ENCODE results near the gene LRMDA.

LRMDA gene

DNA sequence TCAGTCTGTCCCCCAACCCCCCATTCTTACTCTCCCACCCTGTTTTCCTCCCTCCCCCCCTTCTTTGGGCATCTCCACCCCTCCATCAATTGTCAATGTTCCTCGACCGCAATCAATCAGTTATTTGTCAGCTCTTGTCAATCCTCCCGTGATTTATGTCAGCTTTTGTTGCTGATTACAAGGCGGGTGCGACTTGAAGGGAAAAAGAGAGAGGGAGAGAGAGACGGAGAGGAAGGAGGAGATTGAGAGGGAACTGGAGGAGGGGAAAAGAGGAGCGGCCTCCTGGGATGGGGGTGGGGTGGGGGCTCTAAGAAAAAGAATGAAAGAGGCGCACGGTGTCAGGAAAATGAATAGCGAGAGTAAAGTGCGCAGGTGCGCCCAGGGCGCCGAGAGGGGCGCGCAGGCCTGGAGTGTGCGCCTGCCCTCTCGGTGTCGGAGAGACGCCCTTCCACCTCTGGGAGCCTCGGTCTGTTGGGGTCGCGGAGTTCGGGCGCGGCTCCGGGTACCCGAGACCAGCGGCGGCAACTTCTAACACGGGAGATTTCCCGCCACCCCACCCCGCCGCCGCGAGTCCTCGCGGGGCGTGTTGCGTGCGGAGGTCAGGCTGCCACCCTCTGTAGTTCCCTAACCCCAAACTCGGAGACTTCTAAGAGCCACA, 28.8 kb upstream of the LRMDA start:
- no peak for DNase-seq

DNA sequence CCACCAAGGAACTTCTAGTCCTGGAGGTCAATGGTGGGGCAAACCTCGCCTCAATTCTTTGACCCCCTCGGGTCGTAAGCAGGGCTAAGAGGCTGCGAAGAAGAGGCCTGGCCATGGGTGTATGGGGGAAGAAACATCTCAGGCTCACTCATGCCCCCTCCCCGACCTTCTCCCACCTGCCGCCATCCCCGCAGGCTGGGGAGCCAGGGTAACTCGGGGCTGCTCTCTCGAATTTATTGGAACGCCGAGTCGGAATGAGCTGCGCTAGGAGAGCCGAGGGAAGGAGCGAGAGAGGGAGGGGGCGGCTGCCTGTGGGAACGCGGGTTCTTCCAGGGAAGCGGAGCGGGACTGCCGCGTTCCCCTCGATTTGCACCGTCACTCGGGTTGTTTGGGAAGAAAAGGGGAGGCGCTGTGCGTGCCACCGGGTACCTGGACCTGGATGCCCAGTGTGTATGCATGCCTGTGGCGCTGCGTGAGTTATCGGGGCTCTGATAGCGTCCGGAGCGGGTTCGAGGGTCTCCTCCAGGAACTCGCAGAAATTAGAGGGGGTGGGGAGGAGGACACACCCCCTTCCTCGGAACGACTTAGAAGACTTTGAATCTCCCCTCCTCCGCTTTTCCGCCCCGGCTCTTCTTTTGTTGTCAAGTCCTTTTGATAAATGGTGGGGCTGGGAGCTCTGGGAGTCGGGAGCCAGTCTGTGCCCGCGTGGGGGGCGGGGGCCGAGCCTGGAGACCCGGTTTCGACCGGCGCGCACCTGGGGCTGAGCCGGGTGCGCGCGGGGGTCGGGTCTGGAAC, 28.1 kb upstream of the LRMDA start:
- no peak for DNase-seq

DNA sequence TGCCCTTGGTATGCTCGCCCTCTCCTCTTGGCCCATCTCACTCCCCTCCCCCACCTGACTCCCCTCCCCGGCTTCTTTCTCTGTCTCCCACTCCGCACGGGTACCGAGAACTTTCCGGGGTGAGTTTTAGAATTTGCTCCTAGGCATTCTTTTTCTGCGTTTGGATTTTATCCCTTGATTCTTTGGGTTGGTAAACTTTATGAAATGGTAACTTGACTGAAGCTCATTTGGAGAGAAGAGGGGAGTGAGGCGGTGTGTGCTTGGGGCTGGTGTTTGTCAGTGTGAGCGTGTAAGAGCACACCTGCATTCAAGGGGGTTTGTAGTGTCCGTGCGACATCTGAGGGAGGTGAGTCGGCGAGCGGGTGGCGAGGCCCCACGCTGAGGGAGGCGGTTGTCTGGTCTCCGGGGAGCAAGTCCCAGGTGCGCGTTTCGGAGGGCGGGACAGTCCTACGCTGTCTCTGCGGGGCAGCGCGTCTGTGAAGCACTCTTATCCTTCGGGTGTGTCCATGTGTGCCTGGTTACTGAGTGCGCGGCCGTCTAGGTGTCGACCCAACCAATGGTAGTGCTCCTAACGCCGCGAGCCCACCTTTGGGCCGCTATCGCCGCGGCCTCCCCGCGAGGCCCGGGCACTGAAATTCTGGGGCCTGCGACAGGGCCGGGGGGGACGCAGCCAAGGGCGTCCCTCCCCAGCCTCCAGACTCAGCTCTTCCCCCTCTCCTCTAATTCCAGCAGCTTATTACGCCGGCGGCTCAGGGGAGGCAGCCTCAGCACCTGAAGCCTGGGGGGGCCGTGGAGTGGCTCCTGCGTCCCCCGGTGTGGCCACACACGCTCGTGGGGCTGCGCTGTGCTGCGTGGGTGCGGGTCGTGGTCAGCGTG, 27.2 kb upstream of the LRMDA start:
- no peak for DNase-seq

DNA sequence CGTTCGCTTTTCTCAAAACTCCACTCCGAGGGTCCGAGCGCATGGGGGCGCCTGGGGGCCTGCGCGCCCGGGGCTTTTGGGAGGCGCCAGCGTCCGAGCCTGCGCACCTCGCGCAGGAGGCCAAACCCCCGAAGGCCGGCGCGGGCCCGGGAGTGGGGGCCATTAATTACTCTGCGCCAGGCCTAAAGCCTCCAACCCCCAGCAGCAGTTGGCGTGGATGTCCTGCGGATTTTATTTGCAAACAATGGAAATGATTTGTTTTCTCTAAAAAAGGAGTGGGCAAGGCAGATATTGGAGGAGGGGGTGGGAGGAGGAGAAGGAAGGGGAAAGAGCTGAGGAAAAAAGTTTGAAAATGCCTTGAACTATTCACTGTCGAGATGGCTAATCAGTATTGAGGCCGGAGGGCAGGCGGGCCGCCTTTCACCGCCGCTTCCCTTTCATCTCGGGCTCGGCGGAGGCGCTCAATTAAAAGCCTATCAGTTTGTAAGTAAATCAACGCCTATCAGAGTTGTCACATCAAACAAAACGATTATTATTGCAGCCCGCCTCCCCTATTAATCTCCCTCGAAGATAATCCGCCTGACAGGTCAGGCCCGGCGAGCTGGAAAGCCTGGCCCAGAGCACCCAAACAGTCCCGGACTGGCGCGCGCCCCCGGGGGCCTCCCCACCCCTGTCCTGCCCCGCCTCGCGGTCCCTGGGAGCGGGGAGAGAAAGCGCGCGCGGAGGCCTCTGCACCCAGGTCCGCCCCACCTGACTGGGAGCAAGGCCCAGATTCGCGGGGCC, 26.4 kb upstream of the LRMDA start:
- no peak for DNase-seq

DNA sequence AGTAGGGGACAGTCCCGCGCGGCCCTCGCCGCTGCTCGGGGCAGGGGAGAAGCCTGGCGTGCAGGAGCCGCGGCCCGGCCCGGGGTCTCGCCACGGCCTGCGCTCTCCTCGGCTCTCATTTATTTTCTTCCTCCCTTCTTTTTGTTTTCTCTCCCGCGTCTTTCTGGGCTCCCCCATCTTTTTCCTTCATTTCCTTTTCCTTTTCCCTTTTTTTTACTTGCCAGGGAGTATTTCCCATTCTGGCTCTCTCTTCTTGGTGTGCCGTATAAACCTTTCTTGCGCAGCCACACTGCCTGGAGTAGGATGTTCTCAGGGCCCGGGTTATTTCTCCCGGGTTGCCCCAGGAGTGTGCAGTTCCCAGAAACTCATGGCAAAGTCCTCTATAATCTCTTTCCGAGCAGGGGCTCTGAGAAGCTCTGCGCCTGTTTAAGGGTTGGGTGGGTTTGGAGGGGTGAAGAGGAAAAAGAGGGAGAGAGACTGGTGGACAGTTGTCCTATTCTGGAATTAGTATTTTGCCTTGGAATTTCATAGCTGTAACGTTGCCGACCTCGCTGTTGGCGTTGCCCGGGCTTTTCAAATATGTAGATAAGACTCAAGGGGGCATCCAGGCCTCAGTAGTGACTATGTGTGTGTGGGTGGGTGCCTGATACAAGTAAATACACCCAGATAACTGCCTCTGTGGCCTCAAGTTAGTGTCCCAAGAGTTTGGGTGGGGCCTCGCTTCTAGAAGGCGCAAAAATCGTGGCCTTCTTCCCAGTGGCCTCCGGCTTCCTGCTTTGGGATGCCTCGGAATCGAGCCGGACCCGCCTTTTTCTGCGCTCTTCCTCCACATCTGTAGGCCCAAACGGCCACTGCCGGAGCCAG, 25.6 kb upstream of the LRMDA start:
- no peak for DNase-seq

DNA sequence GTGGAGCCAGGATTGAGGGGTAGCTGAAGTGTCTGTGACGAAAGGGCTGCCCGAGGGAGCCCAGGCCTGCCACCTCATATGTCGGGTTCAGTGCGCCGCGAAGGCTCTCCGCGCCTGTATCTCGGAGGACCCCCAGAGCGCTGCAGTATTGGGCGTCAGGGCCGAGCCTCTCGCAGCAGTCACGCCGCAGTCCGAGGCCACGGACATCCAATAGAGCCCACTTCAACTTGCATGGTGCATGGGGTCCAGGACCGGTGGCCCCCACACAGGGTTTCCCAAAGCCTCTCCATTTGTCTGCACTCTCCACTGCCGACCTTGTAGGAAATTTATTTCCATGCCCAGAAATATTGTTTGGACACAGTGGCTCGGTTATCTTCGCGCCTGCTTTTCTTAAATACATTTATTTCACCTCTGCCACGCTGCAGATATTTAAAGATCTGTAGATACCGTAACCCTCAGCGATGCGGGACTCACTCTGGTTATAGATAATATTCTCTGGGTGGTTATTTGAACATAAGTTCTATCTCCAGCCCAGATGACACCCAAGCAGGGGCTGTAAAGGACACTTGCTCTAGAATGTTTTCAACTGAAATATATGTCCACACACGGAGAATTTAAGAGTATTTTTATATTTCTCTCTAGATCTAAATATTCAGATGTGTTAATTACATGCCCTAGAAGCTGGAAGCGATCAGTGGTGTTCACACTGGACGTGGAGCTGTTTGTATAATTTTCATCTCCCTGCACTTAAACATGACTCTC, 24.8 kb upstream of the LRMDA start:
- DNase-seq: no peak

DNA sequence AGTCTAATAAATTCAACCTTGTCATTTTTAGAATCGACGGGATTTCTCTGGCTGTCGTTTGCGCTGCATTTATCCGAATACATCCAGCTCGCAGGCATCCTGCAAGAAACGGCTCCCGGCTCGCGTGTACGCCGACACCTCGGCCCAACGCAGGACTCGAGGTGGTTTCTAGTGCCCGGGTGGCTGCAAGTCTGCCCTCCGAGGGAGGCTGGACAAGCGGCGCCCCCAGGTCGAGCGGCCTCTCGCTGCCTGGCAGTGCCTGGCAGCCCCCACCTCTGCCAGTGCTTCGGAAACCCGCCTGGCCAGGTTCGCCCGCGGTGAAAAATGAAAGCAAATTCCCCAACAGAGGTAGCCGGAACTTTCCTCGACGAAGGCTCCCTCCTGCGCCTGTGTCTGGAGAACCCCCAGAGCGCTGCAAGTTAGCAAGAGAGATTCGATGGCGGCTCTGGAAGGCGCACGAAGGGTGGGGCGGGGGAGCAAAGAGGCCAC, 24.2 kb upstream of the LRMDA start:
- DNase-seq: no peak

DNA sequence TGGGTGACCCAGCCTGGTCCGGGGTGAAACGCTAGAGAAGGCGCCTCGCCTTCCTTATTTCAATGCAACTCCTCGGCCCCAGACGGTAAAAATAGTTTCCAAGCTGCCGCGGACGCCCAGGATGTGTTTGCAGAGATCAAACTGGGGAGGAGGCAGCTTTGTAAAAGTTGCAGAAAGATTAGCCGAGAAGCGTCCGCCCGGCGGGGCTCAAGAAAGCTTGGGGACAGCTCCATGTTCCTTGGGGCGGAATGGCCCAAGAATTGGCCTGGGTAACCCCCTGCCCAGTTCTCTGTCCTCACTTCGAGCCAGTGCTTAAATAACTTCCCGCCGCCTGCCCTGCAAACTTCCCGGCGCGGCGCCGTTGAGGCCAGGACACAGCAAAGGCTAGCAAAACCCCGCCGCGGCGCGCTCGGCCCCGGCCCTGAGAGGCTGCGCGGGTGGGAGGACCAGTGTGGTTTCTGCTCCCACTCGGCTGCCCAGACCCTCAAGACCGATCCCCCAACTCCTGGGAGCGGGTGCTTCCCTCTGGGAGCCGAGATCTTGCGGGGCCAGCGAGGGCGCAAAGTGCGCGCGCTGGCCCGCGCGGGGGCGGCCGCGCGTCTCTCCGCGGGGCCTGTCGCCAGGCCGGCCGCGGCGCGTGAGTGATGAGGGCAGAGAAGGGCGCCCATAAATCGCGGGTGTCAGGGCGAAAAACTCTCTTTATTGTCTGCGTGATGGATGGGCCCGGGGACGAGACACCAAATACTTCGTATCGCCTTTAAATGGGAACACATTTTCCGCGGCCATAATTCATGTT, 23.5 kb upstream of the LRMDA start:
- DNase-seq: no peak

DNA sequence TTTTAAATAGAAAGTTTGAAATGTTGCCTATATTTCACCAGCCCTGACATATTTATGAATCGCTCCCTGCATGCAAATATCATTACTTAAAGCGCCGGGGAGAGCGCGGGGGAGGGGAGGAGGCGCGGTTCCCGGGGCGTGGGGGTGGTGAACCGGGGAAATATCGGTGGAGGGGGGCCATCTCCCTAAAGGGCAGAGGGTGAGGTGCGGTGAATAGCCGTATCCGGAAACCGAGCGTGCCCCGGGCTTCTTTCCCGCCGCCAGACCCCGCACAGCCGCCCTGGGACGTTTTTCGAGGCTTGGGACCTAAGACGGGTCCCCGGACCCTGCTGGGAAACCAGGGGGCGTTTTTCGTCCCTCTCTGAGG, 22.9 kb upstream of the LRMDA start:
- DNase-seq: no peak

DNA sequence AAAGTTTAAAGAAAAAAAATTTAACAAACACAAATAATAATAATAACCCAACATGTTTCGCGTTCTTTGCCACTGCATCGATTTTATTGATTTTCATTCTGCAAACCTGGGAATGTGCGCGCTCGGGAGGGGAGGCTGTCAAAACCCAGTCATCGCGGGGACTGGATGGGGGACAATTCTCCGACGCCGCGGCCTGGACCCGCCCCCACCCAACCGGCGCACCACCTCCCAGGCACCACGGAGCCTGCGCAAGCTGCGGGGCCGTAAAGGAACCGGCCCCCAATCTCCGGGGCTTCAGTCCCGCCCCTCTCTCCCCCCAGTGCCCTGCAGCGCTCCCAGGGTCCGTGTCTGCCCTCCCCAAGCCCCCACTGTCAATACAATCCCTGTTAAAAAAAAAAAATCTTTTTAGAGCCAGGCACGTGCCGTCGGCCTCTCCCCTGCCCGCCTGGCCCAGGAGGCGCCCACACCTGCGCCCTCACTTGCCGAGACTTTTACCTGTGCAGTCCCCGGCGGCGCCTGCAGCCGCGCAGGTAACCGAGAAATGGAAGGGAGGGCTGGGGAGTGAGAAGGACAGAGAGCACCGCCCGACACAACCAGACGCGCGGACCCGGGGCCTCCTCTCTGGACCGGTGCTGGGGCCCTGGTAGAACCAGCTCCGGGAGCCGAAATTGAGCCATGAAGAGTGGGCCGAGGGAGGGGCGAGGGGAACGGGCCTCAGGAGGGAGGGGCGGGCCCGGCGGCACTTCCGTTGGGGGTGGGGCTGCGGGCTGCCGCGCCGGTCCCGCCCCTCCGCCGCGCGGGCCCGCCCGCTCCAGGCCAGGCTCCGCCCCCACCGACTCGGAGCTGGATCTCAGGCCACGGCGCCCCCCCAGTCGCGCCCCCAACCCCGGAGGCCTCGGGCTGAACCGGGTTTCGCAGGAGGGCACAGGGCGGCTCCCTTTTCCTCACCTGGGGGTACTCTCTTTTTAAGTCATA, 22.2 kb upstream of the LRMDA start:
- DNase-seq: peak; percentile 17

DNA sequence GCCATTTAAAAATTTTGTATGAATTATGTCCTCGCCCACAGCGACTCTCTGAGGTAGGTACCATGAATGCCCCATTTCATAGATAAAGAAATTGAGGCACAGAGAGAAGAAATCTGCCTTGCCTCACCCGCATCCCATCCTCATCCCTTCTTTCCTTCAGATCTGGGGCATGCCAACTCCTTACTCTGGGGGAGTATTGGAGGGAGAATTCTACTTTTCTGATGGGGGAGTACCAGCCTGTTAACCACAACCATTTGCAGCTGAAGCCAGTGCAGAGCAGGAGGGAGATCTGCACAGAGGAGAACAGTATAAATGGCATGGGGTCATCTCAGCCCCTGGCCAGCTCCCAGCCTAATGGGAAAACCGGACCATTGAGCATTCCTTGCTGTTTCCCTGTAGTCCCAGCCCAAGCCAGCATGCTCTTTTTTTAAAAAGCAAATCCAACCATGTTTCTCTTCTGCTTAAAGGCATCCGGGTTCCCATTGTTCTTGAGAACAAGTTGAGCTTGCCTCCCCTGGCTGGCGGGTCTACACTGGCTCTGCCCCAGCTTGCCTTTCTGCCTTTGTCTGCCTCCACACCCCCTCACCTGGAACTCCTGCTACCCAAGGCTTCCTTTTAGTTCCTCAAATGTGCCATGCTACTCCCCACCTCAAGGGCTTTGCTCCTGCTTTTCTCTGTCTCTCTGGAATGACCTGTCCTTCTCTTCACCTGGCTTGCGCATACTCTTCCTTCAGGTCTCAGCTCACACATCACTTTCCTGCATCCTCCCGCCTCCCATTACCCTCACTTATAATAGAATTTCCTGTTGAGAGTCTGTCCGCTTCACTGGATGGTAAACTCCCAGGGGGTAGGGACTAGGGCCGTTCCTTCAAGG, 21.1 kb upstream of the LRMDA start:
- DNase-seq: no peak

DNA sequence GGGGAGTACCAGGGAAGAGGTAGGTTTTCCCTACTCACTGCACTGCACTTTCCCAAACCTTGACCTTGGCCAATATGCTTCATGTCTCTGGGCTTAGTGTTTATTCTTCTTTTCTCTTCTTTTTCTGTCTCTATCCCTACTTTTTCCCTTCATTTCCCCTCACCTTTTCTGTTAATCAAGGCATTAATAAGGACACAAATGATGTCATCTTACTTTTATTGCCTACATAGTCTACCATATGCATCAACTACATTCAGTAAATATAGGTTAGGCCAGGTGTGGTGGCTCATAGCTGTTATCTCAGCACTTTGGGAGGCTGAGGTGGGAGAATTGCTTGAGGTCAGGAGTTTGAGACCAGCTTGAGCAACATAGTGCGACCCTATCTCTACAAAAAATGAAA, 16.9 kb upstream of the LRMDA start:
- DNase-seq: no peak

DNA sequence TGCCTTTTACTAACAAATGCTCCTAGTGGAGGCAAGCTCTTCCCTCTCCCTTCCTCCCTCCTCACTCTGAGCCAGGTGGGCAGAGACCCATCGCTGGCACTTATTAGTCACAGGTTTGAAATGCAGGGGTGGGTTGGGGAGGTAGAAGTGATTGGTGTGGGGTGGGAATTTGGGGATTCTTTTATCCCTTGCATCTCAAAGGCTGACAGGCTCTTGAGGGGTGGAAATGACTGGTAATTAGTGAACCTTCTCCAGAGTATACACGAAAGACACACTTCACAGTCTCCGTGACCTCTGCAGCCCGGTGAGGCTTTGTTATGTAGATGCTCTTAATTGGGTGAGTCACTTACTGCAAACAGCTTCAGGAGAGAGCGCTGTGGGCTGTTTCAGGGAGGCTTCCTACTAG, 13.9 kb upstream of the LRMDA start:
- DNase-seq: no peak

DNA sequence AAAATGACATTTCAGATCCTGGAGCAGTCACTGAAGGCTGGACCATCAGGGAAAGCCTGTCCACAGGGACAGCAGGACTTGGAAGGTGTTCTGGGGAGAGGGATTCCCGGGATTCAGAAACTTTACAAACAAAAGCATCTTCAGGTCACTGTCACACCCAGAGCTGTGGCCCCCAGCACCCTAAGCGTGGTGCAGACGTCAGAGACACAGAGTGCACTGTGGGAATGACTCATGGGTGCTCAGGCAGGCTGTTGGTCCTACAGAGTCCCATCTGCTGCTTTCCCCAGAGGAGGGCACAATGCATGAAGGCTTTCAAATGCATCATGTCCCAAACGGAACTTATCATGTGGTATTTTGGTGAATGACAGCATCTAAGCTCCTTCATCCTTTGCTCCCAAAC, 13.1 kb upstream of the LRMDA start:
- DNase-seq: no peak

DNA sequence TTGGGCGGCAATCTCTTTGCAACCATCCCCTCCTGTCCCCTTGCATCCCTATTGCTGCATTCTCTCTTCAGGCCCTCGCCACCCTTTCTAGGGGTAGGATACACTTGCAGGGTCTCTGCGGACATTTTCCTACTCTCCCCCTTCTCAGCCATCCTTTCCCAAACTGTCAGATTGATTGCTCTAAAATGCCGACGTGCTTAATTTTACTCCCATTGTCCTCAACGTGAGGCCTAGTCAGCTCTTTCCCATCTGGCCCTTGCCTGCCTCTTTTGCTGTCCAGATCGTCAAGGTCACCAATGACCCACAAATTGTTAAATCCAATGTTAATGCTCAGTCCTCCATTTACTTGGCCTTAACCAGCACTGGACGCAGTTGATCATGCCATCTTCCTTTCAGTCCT, 12.7 kb upstream of the LRMDA start:
- no peak for DNase-seq

DNA sequence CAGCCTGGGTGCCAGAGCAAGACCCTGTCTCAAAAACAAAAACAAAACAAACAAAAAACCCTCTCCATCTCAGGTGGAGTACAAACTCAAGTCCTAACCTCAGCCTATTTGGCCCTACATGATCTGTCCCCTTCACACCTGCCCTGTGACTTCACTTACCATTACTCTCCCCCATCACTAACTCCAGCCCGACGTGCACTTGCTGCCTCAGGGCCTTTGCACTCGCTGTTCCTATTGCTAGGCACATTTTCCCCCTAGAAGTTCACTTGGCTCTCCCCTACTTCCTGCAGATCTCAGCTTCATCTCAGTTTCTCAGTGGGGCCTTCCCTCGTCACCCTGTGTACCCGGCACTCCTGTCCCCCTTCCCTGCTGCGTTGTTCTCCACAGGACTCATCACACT, 8.5 kb upstream of the LRMDA start:
- no peak for DNase-seq

DNA sequence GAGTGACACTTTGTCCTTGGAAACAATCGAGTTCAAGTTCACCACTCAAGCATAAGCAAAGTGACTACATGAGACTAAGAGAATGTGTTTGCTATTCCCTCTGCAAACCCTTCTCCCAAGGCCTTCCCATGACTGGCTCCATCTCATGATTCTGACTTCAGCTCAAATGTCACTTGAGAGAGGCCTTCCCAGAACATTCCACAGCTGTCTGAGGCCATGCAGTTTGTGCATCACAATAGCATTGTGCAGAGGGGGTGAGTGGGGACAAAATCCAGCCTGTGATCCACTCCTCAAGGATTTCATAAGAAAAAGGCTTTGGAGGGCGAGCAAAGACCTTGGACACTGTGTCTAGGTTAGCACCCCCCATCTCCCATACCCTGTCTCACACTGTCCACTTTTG, 6.9 kb upstream of the LRMDA start:
- DNase-seq: no peak

Data from CD4-positive, alpha-beta T cell treated with Interleukin-10 for 1 hour (primary cell).